A673 (cell line): Measurements from ENCODE around the gene COIL.

Source experiments
- CTCF ChIP-seq: fragments of 300-800, 200-600 bp; sonication (generic); conservative IDR thresholded peaks from 2 replicates; pipeline ENCODE4 v1.5.1; 2017; ENCODE audit warnings: low read depth, mild to moderate bottlenecking, antibody characterized with exemption, low read length, moderate library complexity, mixed read lengths
- EZH2 ChIP-seq: fragments of 200-600 bp; sonication (generic); IDR thresholded peaks from 2 replicates; pipeline ENCODE4 v1.6.1; 2017; ENCODE audit warnings: borderline replicate concordance, low read depth, mild to moderate bottlenecking, mixed read lengths, antibody characterized with exemption, low read length; ENCODE audit not compliant: poor library complexity, severe bottlenecking

GRCh38 chr17:56930739-56931337, 30.0 kb downstream of the COIL start:
- TF ChIP-seq CTCF (no peak), EZH2 (no peak)
